Ovary (tissue), 3 donors: Measurements from ENCODE around the gene MSH3.
"Not testable (repeated sequence)": the region's sequence is repeated elsewhere in the genome, so short reads cannot be mapped to it uniquely, and the experiment has no call there.

ENCODE experiments used
- CTCF ChIP-seq, 3 donors: fragments of 450-650 bp in 2 of 3; fragments of 200-600 bp in 1 of 3; IDR thresholded peaks; one replicate each; pipeline versions ENCODE4 v1.5.1 to v1.8.0; 2016 to 2022; ENCODE audit warnings: antibody characterized with exemption in 3 of 3, mild to moderate bottlenecking in 1 of 3
- POLR2A ChIP-seq: fragments of 450-650 bp; IDR thresholded peaks from one replicate; pipeline ENCODE4 v1.6.1; 2017; ENCODE audit warnings: antibody characterized with exemption, mild to moderate bottlenecking, moderate library complexity
- donor health status: DM: no; HTN: no; CAD: no.

DNA sequence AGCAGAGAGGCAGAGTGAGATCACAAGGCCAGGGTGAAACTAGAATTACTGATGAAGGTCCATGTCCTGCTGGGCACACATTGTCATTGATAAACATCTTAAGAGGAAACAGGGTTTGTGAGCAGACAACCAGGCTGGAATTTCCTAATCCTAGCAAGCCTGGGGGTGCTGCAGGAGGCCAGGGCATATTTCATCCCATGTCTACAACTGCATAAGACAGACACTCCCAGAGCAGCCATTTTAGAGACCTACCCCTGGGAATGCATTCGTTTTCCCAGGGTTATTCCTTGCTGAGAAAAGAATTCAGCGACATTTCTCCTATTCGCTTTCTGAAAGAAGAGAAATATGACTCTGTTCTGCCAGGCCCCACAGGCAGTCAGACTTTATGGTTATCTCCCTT lies 248.2 kb downstream of the MSH3 start:
- not testable (repeated sequence) for TF ChIP-seq CTCF (IDR thresholded peaks at IDR 0.05); POLR2A
